ENCODE results near the gene KLHL22.

Gene KLHL22

GRCh38 chr22:20522134-20523004 is 26.8 kb upstream of the KLHL22 start:
- peaks cover 83% of the 10 kb centered on the region for H4K20me1 ChIP-seq (ENCODE audit: insufficient read depth, low read length)
- no peak overlapping the region for H3K4me2 ChIP-seq (ENCODE audit: insufficient read depth, low read length)
- H3K27me3 ChIP-seq (ENCODE audit: insufficient read depth, low read length, poor library complexity), result no peaks in the 10 kb centered on the region
- H3K9ac ChIP-seq (ENCODE audit: low read depth, low read length), result no peak overlapping the region
- peaks cover 65% of the 10 kb centered on the region for H3K36me3 ChIP-seq (ENCODE audit: insufficient read depth, low read length)
- H3K4me1 ChIP-seq (ENCODE audit: insufficient read depth, low read length), result peaks cover 19% of the 10 kb centered on the region
- peaks cover 95% of the 10 kb centered on the region for H3K79me2 ChIP-seq (ENCODE audit: insufficient read depth, low read length)
- H3K4me3 ChIP-seq (ENCODE audit: low read depth in 1 of 2, low read length in 2 of 2), result no peak overlapping the region
- TF ChIP-seq CTCF (IDR thresholded peaks at IDR 0.05; ENCODE audit: borderline replicate concordance, extremely low read depth, low read length, poor library complexity, severe bottlenecking) (no peak), EZH2 (IDR thresholded peaks at IDR 0.05; ENCODE audit: borderline replicate concordance, low read depth, low read length, severe bottlenecking) (no peak)
- ATAC-seq (ENCODE audit: insufficient read depth, low read depth), result no peak
- no peak overlapping the region for H2AFZ ChIP-seq (ENCODE audit: low read depth, low read length)
- H3K27ac ChIP-seq (ENCODE audit: low read length), result no peak overlapping the region
- DNase-seq, result no peak
- H3K9me3 ChIP-seq (ENCODE audit: insufficient read depth, low read length, severe bottlenecking), result no peaks in the 10 kb centered on the region

DNA sequence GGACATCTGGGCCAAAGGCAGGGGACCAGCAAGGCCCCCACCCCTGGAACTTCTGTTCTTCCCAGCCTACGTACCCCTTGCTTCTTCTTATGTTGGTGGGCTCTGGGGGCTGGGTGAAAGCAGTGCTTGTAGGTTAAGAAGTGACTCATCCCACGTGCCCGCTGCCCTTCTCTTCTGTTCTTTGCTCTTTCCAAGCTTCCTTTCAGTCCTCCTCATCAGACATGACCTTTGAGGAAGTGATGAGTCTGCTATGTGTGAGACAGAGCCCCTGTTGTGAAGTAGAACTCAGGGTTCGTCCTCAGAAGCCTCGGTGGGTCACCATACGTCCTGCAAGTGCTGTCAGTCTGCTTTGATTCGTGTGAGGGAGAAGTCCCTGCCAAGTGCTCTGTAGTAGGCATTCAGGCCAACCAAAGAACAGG is 24.5 kb upstream of the KLHL22 start:
- Histone ChIP-seq H3K79me2 (ENCODE audit: insufficient read depth, low read length) (peaks cover 92% of the 10 kb centered on the region), H3K36me3 (ENCODE audit: insufficient read depth, low read length) (peaks cover 57% of the 10 kb centered on the region), H2AFZ (ENCODE audit: low read depth, low read length) (no peak overlapping the region), H3K4me3 (ENCODE audit: low read depth in 1 of 2, low read length in 2 of 2) (no peak overlapping the region), H3K4me2 (ENCODE audit: insufficient read depth, low read length) (no peak overlapping the region), H3K4me1 (ENCODE audit: insufficient read depth, low read length) (peaks cover 19% of the 10 kb centered on the region), H3K9me3 (ENCODE audit: insufficient read depth, low read length, severe bottlenecking) (no peaks in the 10 kb centered on the region), H3K27ac (ENCODE audit: low read length) (no peak overlapping the region), H4K20me1 (ENCODE audit: insufficient read depth, low read length) (peaks cover 81% of the 10 kb centered on the region), H3K27me3 (ENCODE audit: insufficient read depth, low read length, poor library complexity) (no peaks in the 10 kb centered on the region), H3K9ac (ENCODE audit: low read depth, low read length) (no peak overlapping the region)
- no peak for TF ChIP-seq EZH2 (IDR thresholded peaks at IDR 0.05; ENCODE audit: borderline replicate concordance, low read depth, low read length, severe bottlenecking)
- no peak for TF ChIP-seq CTCF (IDR thresholded peaks at IDR 0.05; ENCODE audit: borderline replicate concordance, extremely low read depth, low read length, poor library complexity, severe bottlenecking)
- no peak for ATAC-seq (ENCODE audit: insufficient read depth, low read depth)
- no peak for DNase-seq

GRCh38 chr22:20519558-20519957 is 24.0 kb upstream of the KLHL22 start:
- H3K27ac ChIP-seq (ENCODE audit: low read length), result no peak overlapping the region
- no peak overlapping the region for H3K4me2 ChIP-seq (ENCODE audit: insufficient read depth, low read length)
- peaks cover 63% of the 10 kb centered on the region for H3K36me3 ChIP-seq (ENCODE audit: insufficient read depth, low read length)
- ATAC-seq (ENCODE audit: insufficient read depth, low read depth) (no peak), DNase-seq (no peak)
- no peak overlapping the region for H3K9ac ChIP-seq (ENCODE audit: low read depth, low read length)
- no peak overlapping the region for H3K4me3 ChIP-seq (ENCODE audit: low read depth in 1 of 2, low read length in 2 of 2)
- no peaks in the 10 kb centered on the region for H3K9me3 ChIP-seq (ENCODE audit: insufficient read depth, low read length, severe bottlenecking)
- no peak for TF ChIP-seq EZH2 (IDR thresholded peaks at IDR 0.05; ENCODE audit: borderline replicate concordance, low read depth, low read length, severe bottlenecking)
- no peak for TF ChIP-seq CTCF (IDR thresholded peaks at IDR 0.05; ENCODE audit: borderline replicate concordance, extremely low read depth, low read length, poor library complexity, severe bottlenecking)
- peaks cover 81% of the 10 kb centered on the region for H4K20me1 ChIP-seq (ENCODE audit: insufficient read depth, low read length)
- no peak overlapping the region for H2AFZ ChIP-seq (ENCODE audit: low read depth, low read length)
- H3K79me2 ChIP-seq (ENCODE audit: insufficient read depth, low read length), result peaks cover 92% of the 10 kb centered on the region
- no peaks in the 10 kb centered on the region for H3K27me3 ChIP-seq (ENCODE audit: insufficient read depth, low read length, poor library complexity)
- peaks cover 19% of the 10 kb centered on the region for H3K4me1 ChIP-seq (ENCODE audit: insufficient read depth, low read length)

All from DND-41 (cell line).